Measurements from ENCODE around the gene FAM120C.

FAM120C gene

DNA sequence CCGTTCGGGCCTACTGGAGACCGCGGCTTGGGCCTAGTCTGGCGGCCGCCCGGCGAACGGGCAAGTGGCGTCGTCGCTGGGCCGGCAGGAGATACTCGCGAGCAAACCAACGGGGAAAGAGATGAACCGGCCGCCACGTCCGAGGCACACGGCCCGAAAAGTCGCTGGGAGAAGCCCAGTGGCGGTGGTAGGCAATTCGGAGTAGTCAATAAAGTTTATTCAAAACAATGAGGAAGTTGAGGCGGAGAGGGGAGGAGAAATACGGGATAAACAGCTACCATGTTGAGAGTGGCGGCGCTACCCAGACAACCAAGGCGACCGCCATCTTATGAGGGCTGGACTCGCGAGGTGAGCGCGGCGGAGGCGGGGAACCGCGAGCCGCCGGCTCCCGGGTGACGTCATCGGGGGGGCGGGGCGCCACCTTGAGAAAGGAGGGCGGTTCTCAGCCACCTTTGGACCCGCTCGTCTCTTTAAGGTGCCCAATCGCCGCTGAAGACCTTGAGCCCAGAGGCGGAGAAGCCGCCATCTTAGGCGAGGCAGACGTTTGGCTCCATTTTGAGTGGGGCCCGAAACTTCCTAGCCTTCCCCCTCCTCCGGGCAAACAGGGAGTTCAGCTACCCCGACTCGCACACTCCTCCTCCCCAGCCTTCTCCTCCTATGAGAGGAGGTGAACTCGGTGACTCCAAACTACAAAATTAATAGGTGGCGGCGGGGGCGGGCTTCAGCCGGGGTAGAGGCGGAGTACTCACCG, 138.8 kb downstream of the FAM120C start, which contains the start of gene PHF8:
TSS of gene PHF8 (minus strand) at position 348 of the 751 bp plus-strand sequence. CDS start 1,745 bp downstream, outside the sequence.
- peak within 1 kb of the TSS; percentile 75 for H3K4me3 ChIP-seq (ENCODE audit: low read length)
- peak; percentile 93 for DNase-seq (ENCODE audit: low read depth, low spot score)

DNA sequence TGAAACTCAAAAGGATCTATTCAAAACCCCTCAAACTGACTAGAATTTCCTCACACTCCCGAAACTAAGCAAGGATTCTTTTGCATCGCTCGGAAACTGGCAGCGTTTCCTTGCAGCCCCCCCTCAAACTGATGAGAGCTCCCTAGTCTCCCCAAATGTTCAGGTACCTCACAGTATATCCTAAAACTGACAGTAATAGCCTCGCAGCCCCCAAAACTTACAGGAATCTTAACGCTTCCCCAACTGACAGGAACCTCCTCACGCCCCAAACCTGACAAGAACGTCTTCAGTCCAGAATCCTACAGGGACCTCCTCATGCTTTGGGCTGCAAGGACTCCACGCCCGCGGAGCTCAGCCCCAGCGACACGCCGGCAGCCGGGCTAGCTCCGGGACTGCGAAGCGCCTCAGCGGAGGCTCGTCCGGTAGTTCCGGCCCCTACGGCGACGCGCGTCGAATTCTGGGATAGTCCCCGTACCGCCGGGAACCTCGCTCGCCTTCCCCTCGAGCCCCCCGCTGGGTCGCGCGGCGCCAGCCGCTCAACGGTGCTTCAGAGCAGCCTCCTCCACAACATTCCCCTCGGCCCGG, 139.4 kb downstream of the FAM120C start:
- DNase-seq (ENCODE audit: low read depth, low spot score) = no peak
- H3K4me3 ChIP-seq (ENCODE audit: low read length) = peak overlapping the region; percentile 75

DNA sequence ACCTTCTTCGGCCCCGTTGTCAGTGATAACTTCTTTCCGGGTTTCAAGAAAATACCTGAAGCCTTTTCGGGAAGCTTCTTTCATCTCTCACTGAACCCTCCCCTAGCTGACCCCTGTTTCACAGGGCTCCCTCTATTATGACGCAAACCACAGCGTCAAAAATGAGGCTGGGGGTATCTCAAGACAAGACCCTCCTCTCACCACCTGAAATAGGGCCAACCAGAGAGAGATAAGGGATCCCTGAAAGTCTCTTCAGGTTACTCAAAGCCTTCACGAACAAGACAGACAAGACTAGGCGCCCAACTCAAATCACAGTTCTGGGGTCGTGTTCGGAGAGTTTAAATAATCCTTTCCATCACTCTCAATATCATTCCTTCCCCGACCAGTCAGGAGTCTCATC, 140.0 kb downstream of the FAM120C start:
- DNase-seq (ENCODE audit: low read depth, low spot score) = no peak
- peak overlapping the region; percentile 75 for H3K4me3 ChIP-seq (ENCODE audit: low read length)

DNA sequence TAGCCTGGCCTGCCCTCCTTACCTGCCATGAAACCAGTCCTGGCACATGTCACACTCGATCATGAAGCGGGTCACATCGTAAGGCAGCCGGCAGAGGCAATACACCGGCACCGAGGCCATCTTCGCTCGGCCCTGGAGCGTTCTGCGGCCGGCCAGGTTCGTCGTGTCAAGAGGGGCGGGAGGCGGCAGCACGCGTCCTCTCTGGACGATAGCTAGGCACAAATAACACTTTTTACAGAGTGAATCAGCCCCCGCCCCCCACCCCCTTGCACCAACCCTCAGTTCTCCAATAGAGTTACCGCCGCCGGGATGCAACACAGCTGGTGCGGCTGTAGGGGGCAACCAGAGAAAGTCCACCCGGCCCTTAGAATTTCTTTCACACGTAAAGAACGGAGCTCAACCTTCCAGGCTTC, 140.4 kb downstream of the FAM120C start:
- peak; percentile 12 for DNase-seq (ENCODE audit: low read depth, low spot score)
- peak overlapping the region; percentile 75 for H3K4me3 ChIP-seq (ENCODE audit: low read length)

DNA sequence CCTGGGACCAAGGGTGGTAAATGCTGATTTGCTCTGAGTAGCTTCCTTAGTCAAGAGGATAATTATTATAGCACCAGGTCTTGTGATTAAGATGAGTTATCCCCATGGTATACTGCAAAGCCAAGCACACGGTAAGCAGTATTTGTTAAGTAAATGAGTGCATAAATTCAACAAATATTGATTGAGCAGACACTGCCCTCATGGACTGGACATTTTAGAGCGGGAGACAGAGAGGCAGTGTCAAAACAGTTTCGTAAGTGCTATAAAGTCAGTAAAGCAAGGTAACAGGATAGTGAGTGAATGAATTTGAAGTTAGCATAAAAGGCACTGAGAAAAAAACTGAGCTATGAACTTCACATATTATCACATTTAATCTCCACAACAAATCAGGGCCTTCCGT, 152.7 kb downstream of the FAM120C start:
- no peak for DNase-seq (ENCODE audit: low read depth, low spot score)
- H3K4me3 ChIP-seq (ENCODE audit: low read length) = no peak overlapping the region

DNA sequence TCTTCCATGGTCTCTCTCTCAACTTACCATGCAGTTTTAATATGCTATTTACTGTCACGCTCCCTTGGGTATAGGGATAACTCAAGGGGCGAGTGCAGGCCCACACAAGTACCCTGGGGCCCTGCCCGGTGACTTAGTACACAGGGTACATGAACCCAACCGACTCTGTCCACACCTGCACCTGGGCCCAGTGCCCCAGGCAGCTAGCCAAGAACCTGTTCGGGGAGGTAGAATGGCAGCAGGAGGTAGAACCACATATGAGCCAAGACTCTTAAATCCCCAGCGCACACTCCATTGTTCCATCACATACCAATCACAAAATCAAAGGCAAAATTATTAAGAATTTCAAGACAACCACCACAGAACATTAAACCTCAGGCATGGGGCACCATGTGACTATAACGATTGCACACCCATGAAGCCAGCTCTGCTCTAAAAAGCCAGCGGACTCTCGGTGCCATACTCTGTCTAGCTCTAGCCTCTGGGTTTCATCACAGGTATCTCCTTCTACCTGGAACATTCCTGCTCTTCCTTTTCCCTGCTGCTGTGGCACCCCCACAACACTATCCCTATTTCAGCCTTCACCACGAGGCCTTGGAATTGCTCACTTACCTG, 153.4 kb downstream of the FAM120C start:
- DNase-seq (ENCODE audit: low read depth, low spot score) = no peak
- no peak overlapping the region for H3K4me3 ChIP-seq (ENCODE audit: low read length)

DNA sequence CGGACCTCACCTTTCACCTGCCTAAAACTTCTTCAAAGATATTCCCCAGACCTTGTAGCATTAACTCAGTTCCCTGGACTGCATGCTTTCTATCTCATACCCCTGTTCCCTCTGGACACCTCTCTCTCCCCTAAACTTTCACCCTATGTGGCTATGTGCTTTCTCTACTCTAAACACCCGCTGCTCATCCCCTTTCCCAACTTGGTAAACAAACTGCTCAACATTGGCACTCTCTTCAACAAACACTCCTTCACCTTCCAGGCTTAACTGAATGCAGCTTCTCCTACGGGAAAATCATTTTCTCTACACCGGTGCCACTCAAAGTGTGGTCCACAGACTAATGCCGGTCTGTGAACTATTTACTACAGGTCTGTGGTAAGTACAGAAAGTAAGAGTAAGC, 158.7 kb downstream of the FAM120C start:
- DNase-seq (ENCODE audit: low read depth, low spot score) = no peak
- H3K4me3 ChIP-seq (ENCODE audit: low read length) = no peak overlapping the region

All from Jurkat, Clone E6-1 (cell line).